ENCODE results near the gene MOCOS.

The MOCOS gene

GRCh38 chr18:36308711-36309435 is 121.6 kb downstream of the MOCOS start:
- DNase-seq: no peak

GRCh38 chr18:36309436-36310391 is 122.4 kb downstream of the MOCOS start:
- no peak for DNase-seq

GRCh38 chr18:36311026-36311570 is 123.8 kb downstream of the MOCOS start:
- no peak for DNase-seq

- DNase-seq: no peak
Measured at GRCh38 chr18:36312806-36313395, 125.6 kb downstream of the MOCOS start.

GRCh38 chr18:36314098-36314497 is 126.8 kb downstream of the MOCOS start:
- DNase-seq: no peak

GRCh38 chr18:36314754-36315153 is 127.5 kb downstream of the MOCOS start:
- no peak for DNase-seq

GRCh38 chr18:36315736-36316135 is 128.4 kb downstream of the MOCOS start:
- DNase-seq: no peak

- no peak for DNase-seq
Measured at GRCh38 chr18:36316246-36316645, 128.9 kb downstream of the MOCOS start.
